Liver (tissue), 9 donors: ENCODE data around the gene WDR1. TPM values are rescaled to one million over a fixed set of nuclear protein-coding genes. Genes with fewer than 3 reads are reported as not detected.

Experiments used
- DNase-seq: peaks from one replicate; pipeline ENCODE4 v3.0.0-alpha.2; 2017; ENCODE audit warnings: low spot score
- H3K27ac ChIP-seq, 2 donors: one replicate each; pipeline ENCODE4 v1.7.0; 2013; ENCODE audit warnings: inconsistent platforms in 2 of 2, low read length in 2 of 2, control low read depth in 1 of 2, low read depth in 1 of 2, mild to moderate bottlenecking in 1 of 2
- H3K27me3 ChIP-seq, 4 donors: one replicate each; pipeline versions ENCODE4 v1.6.1 to v1.7.0; 2013; ENCODE audit warnings: low read length in 3 of 4, inconsistent platforms in 1 of 4, mild to moderate bottlenecking in 1 of 4, moderate library complexity in 1 of 4; ENCODE audit not compliant: control insufficient read depth in 4 of 4, insufficient read depth in 4 of 4
- H3K36me3 ChIP-seq, 4 donors: one replicate each; pipeline versions ENCODE4 v1.6.1 to v1.7.0; 2013; ENCODE audit warnings: low read length in 3 of 4, mild to moderate bottlenecking in 3 of 4, low read depth in 1 of 4, moderate library complexity in 1 of 4; ENCODE audit not compliant: control insufficient read depth in 4 of 4, insufficient read depth in 3 of 4
- H3K4me1 ChIP-seq, 4 donors: one replicate each; pipeline versions ENCODE4 v1.6.1 to v1.7.0; 2013; ENCODE audit warnings: low read length in 3 of 4, mild to moderate bottlenecking in 3 of 4, moderate library complexity in 1 of 4; ENCODE audit not compliant: control insufficient read depth in 4 of 4, insufficient read depth in 4 of 4
- H3K4me3 ChIP-seq, 3 donors: one replicate each; pipeline versions ENCODE4 v1.6.1 to v1.7.0; 2013; ENCODE audit warnings: low read length in 3 of 3, control low read depth in 1 of 3, low read depth in 1 of 3, mild to moderate bottlenecking in 1 of 3
- H3K9ac ChIP-seq, 2 donors: one replicate each; pipeline ENCODE4 v1.7.0; 2013; ENCODE audit warnings: low read length in 2 of 2, mild to moderate bottlenecking in 2 of 2, moderate library complexity in 2 of 2, control low read depth in 1 of 2, low read depth in 1 of 2
- H3K9me3 ChIP-seq, 4 donors: one replicate each; pipeline versions ENCODE4 v1.6.1 to v1.7.0; 2013; ENCODE audit warnings: low read length in 3 of 4; ENCODE audit not compliant: control insufficient read depth in 4 of 4
- ATF3 ChIP-seq: IDR thresholded peaks from 2 replicates; pipeline ENCODE4 v1.6.1; 2016; ENCODE audit warnings: antibody characterized with exemption
- CTCF ChIP-seq: fragments of 150-350 bp; IDR thresholded peaks from 2 replicates; pipeline ENCODE4 v1.5.1; 2017; ENCODE audit warnings: improper control_type of control experiment, low read depth, low read length; ENCODE audit not compliant: missing input control
- EGR1 ChIP-seq, 2 donors: IDR thresholded peaks; 2 replicates each; pipeline ENCODE4 v1.6.1; 2016 to 2018; ENCODE audit warnings: antibody characterized with exemption in 2 of 2, low read depth in 2 of 2
- FOXA1 ChIP-seq: IDR thresholded peaks from 2 replicates; pipeline ENCODE4 v1.6.1; 2016; ENCODE audit warnings: antibody characterized with exemption
- FOXA2 ChIP-seq: IDR thresholded peaks from 2 replicates; pipeline ENCODE4 v1.6.1; 2016; ENCODE audit warnings: antibody characterized with exemption
- GABPA ChIP-seq, 2 donors: IDR thresholded peaks in 1 of 2; conservative IDR thresholded peaks in 1 of 2; 2 replicates each; pipeline ENCODE4 v1.6.1; 2016; ENCODE audit warnings: antibody characterized with exemption in 2 of 2, mild to moderate bottlenecking in 1 of 2, moderate library complexity in 1 of 2
- HNF4A ChIP-seq, 2 donors: conservative IDR thresholded peaks; 2 replicates each; pipeline ENCODE4 v1.6.1; 2016; ENCODE audit warnings: antibody characterized with exemption in 2 of 2, mild to moderate bottlenecking in 2 of 2
- HNF4G ChIP-seq: IDR thresholded peaks from 2 replicates; pipeline ENCODE4 v1.6.1; 2016; ENCODE audit warnings: antibody characterized with exemption
- JUND ChIP-seq, 2 donors: IDR thresholded peaks; 2 replicates each; pipeline ENCODE4 v1.6.1; 2016; ENCODE audit warnings: antibody characterized with exemption in 2 of 2
- NR2F2 ChIP-seq: IDR thresholded peaks from 2 replicates; pipeline ENCODE4 v1.6.1; 2016; ENCODE audit warnings: antibody characterized with exemption
- RAD21 ChIP-seq, 2 donors: IDR thresholded peaks; 2 replicates each; pipeline ENCODE4 v1.6.1; 2016; ENCODE audit warnings: antibody characterized with exemption in 2 of 2, mild to moderate bottlenecking in 2 of 2
- REST ChIP-seq: IDR thresholded peaks from 2 replicates; pipeline ENCODE4 v1.6.1; 2016; ENCODE audit warnings: antibody characterized with exemption, mild to moderate bottlenecking
- RXRA ChIP-seq, 2 donors: IDR thresholded peaks; 2 replicates each; pipeline ENCODE4 v1.6.1; 2017 to 2018; ENCODE audit warnings: antibody characterized with exemption in 2 of 2, mild to moderate bottlenecking in 1 of 2
- SP1 ChIP-seq: IDR thresholded peaks from 2 replicates; pipeline ENCODE4 v1.6.1; 2018; ENCODE audit warnings: antibody characterized with exemption, mild to moderate bottlenecking
- TAF1 ChIP-seq: conservative IDR thresholded peaks from 2 replicates; pipeline ENCODE4 v1.6.1; 2016; ENCODE audit warnings: antibody characterized with exemption, mild to moderate bottlenecking
- YY1 ChIP-seq: IDR thresholded peaks from 2 replicates; pipeline ENCODE4 v1.6.1; 2016; ENCODE audit warnings: antibody characterized with exemption, mild to moderate bottlenecking
- WGBS: extraction: QIAGEN DNeasy Blood & Tissue Kit; methylation state at CpG from one replicate; pipeline ENCODE4 v1.1.7; 2013; 5-methylcytosine and 5-hydroxymethylcytosine counted together
- polyA plus RNA-seq, 2 donors: library from polyadenylated mRNA; stranded (reverse) in 1 of 2; unstranded in 1 of 2; fragments of 200-250 nt in 1 of 2; fragments of >200 nt in 1 of 2; fragmentation: Nextera tagmentation in 1 of 2; extraction: Ambion mirVana in 1 of 2; gene quantifications; one replicate each; pipeline versions ENCODE4 v1.2.1 to v1.2.3, GENCODE V29; 2013 to 2015
- total RNA-seq, 2 donors: library from RNA; depleted of rRNA; stranded (reverse); fragments of >200 nt; gene quantifications; one replicate each; pipeline ENCODE4 v1.2.3, GENCODE V29; 2014
- donor health status: healthy.
- donor health status: healthy.
- donor health status: healthy.
- donor health status: healthy.
- donor health status: healthy.

WDR1 gene
- total and polyA plus RNA-seq, 4 donors, result 31.1 to 97.4 (median 65.7) TPM

- Histone ChIP-seq H3K4me3 (no peak overlapping the region), H3K27ac (no peak overlapping the region), H3K4me1 (no peaks in the 10 kb centered on the region), H3K9ac (no peak overlapping the region), H3K36me3 (no peaks in the 10 kb centered on the region), H3K9me3 (no peaks in the 10 kb centered on the region), H3K27me3 (no peaks in the 10 kb centered on the region)
- DNase-seq, result no peak
- TF ChIP-seq JUND (IDR thresholded peaks at IDR 0.05) (no peak), NR2F2 (no peak), FOXA2 (no peak), HNF4G (no peak), REST (no peak), ATF3 (no peak), SP1 (no peak), TAF1 (no peak), GABPA (IDR thresholded peaks at IDR 0.05 in 1 of 2, conservative IDR thresholded peaks at IDR 0.05 in 1 of 2) (no peak), YY1 (no peak), HNF4A (conservative IDR thresholded peaks at IDR 0.05) (no peak), RAD21 (IDR thresholded peaks at IDR 0.05) (no peak), EGR1 (IDR thresholded peaks at IDR 0.05; ENCODE audit: low read depth in 2 of 2) (no peak), RXRA (IDR thresholded peaks at IDR 0.05) (no peak)
- WGBS, result 94% methylated on average over 10 of the region's 10 CpGs
These were observed 14.6 kb upstream of the WDR1 start for GRCh38 chr4:10131202-10131601.

- no peaks in the 10 kb centered on the region for H3K36me3 ChIP-seq
- DNase-seq, result no peak
- 81% methylated on average over 14 of the region's 14 CpGs for WGBS
- no peaks in the 10 kb centered on the region for H3K27me3 ChIP-seq
- no peak for TF ChIP-seq FOXA1
- no peak for TF ChIP-seq CTCF
- no peak for TF ChIP-seq HNF4G
- no peak for TF ChIP-seq REST
- no peak for TF ChIP-seq TAF1
- H3K4me1 ChIP-seq, result no peaks in the 10 kb centered on the region
- H3K9ac ChIP-seq, result no peak overlapping the region
- no peaks in the 10 kb centered on the region for H3K9me3 ChIP-seq
- no peak overlapping the region for H3K4me3 ChIP-seq
- H3K27ac ChIP-seq, result no peak overlapping the region
These were observed 13.7 kb upstream of the WDR1 start for GRCh38 chr4:10130178-10130888.
